DOHH2 (cell line): ENCODE measurements around the gene USP10.
A peak's percentile ranks its signal among the peaks of the same experiment; 100 is the strongest.

Source experiments
- H3F3A ChIP-seq: fragments of 200-600 bp; sonication (generic), shearing (Covaris generic); 2 replicates; pipeline ENCODE4 v1.6.0; 2016; ENCODE audit warnings: antibody characterized with exemption, mild to moderate bottlenecking; ENCODE audit not compliant: control insufficient read depth, insufficient read depth
- H3K27ac ChIP-seq: fragments of 200-600 bp; sonication (generic); 2 replicates; pipeline ENCODE4 v1.5.1; 2014; ENCODE audit warnings: low read depth, mild to moderate bottlenecking, low read length, moderate library complexity
- H3K27me3 ChIP-seq: fragments of 200-600 bp; sonication (generic); 2 replicates; pipeline ENCODE4 v1.6.1; 2014; ENCODE audit warnings: mild to moderate bottlenecking, low read length, mixed read lengths; ENCODE audit not compliant: control insufficient read depth
- H3K36me3 ChIP-seq: fragments of 200-600 bp; sonication (generic); 2 replicates; pipeline ENCODE4 v1.6.1; 2014; ENCODE audit warnings: mild to moderate bottlenecking, low read length, moderate library complexity, mixed read lengths; ENCODE audit not compliant: control insufficient read depth
- H3K4me1 ChIP-seq: fragments of 200-600 bp; sonication (generic); 2 replicates; pipeline ENCODE4 v1.6.1; 2014; ENCODE audit warnings: mild to moderate bottlenecking, low read length, mixed read lengths; ENCODE audit not compliant: control insufficient read depth
- H3K4me2 ChIP-seq: fragments of 200-600 bp; sonication (generic); 2 replicates; pipeline ENCODE4 v1.6.0; 2014; ENCODE audit warnings: mild to moderate bottlenecking, low read length, moderate library complexity
- H3K4me3 ChIP-seq: fragments of 200-600 bp; sonication (generic); 2 replicates; pipeline ENCODE4 v1.5.1; 2014; ENCODE audit warnings: mild to moderate bottlenecking, low read length, mixed read lengths
- H3K79me2 ChIP-seq: fragments of 200-600 bp; sonication (generic); 2 replicates; pipeline ENCODE4 v1.6.1; 2014; ENCODE audit warnings: mild to moderate bottlenecking, low read length, mixed read lengths; ENCODE audit not compliant: control insufficient read depth
- H3K9me2 ChIP-seq: fragments of 200-600 bp; sonication (generic); replicated peaks from 2 replicates; pipeline ENCODE4 v1.6.1; 2014; ENCODE audit warnings: mild to moderate bottlenecking, low read length, mixed read lengths; ENCODE audit not compliant: control insufficient read depth
- H3K9me3 ChIP-seq: fragments of 200-600 bp; sonication (generic); 2 replicates; pipeline ENCODE4 v1.6.1; 2014; ENCODE audit warnings: antibody characterized with exemption, low read length, mixed read lengths; ENCODE audit not compliant: control insufficient read depth, insufficient read depth
- H4K20me1 ChIP-seq: fragments of 200-600 bp; sonication (generic); 2 replicates; pipeline ENCODE4 v1.6.0; 2014; ENCODE audit warnings: low read depth, mild to moderate bottlenecking, antibody characterized with exemption, low read length, moderate library complexity; ENCODE audit not compliant: control insufficient read depth, insufficient read depth
- CTCF ChIP-seq: fragments of 200-600 bp; sonication (generic); IDR thresholded peaks from one replicate; pipeline ENCODE4 v1.5.1; 2014; ENCODE audit warnings: antibody characterized with exemption, mild to moderate bottlenecking, low read depth, low read length; ENCODE audit not compliant: poor library complexity, severe bottlenecking
- EZH2phosphoT487 ChIP-seq: fragments of 200-600 bp; sonication (generic); IDR thresholded peaks from 2 replicates; pipeline ENCODE4 v1.6.1; 2017; ENCODE audit warnings: borderline replicate concordance, mild to moderate bottlenecking, antibody characterized with exemption, low read length, moderate library complexity, mixed read lengths

The USP10 gene

GRCh38 chr16:84654238-84654637 is 45.6 kb upstream of the USP10 start:
- Histone ChIP-seq H3K4me3 (no peak overlapping the region), H3K4me1 (peaks cover 28% of the 10 kb centered on the region), H3K4me2 (no peak overlapping the region), H3K27ac (no peak overlapping the region), H3K79me2 (peaks cover 11% of the 10 kb centered on the region), H4K20me1 (peaks cover 5% of the 10 kb centered on the region), H3K9me2 (no peaks in the 10 kb centered on the region), H3K27me3 (no peaks in the 10 kb centered on the region), H3K36me3 (peaks cover 49% of the 10 kb centered on the region), H3K9me3 (no peaks in the 10 kb centered on the region), H3F3A (peaks cover 3% of the 10 kb centered on the region)
- TF ChIP-seq EZH2phosphoT487 (no peak), CTCF (no peak)

- peaks cover 3% of the 10 kb centered on the region for H3F3A ChIP-seq
- no peaks in the 10 kb centered on the region for H3K9me2 ChIP-seq
- no peaks in the 10 kb centered on the region for H3K9me3 ChIP-seq
- peaks cover 5% of the 10 kb centered on the region for H4K20me1 ChIP-seq
- H3K4me2 ChIP-seq: no peak overlapping the region
- peaks cover 23% of the 10 kb centered on the region for H3K4me1 ChIP-seq
- no peak overlapping the region for H3K27ac ChIP-seq
- peaks cover 8% of the 10 kb centered on the region for H3K79me2 ChIP-seq
- H3K4me3 ChIP-seq: no peak overlapping the region
- H3K36me3 ChIP-seq: peaks cover 56% of the 10 kb centered on the region
- no peaks in the 10 kb centered on the region for H3K27me3 ChIP-seq
- no peak for TF ChIP-seq CTCF
- TF ChIP-seq EZH2phosphoT487: no peak
Measured at GRCh38 chr16:84654998-84655397, 44.8 kb upstream of the USP10 start.

- Histone ChIP-seq H3K36me3 (peaks cover 49% of the 10 kb centered on the region), H3K27me3 (no peaks in the 10 kb centered on the region), H3F3A (no peaks in the 10 kb centered on the region; the same call in 1 of the 2 replicates), H3K4me1 (peaks cover 23% of the 10 kb centered on the region), H3K27ac (peak overlapping the region; percentile 47), H3K4me2 (peak overlapping the region; percentile 74), H3K79me2 (peaks cover 6% of the 10 kb centered on the region), H3K9me3 (no peaks in the 10 kb centered on the region), H4K20me1 (no peaks in the 10 kb centered on the region; the same call in 1 of the 2 replicates), H3K4me3 (peak overlapping the region; percentile 59), H3K9me2 (no peaks in the 10 kb centered on the region)
- no peak for TF ChIP-seq EZH2phosphoT487
- no peak for TF ChIP-seq CTCF
Measured at GRCh38 chr16:84656649-84657048, 43.2 kb upstream of the USP10 start.

- no peaks in the 10 kb centered on the region for H3K27me3 ChIP-seq
- H3K9me3 ChIP-seq: no peaks in the 10 kb centered on the region
- peaks cover 51% of the 10 kb centered on the region for H3K36me3 ChIP-seq
- H3K9me2 ChIP-seq: no peaks in the 10 kb centered on the region
- TF ChIP-seq CTCF (no peak), EZH2phosphoT487 (no peak)
- peaks cover 29% of the 10 kb centered on the region for H3K4me1 ChIP-seq
- no peak overlapping the region for H3K4me3 ChIP-seq
- H3K79me2 ChIP-seq: peaks cover 6% of the 10 kb centered on the region
- no peaks in the 10 kb centered on the region; the same call in 1 of the 2 replicates for H3F3A ChIP-seq
- peak overlapping the region; percentile 47; the same call in 1 of the 2 replicates for H3K27ac ChIP-seq
- H3K4me2 ChIP-seq: no peak overlapping the region
- no peaks in the 10 kb centered on the region; the same call in 1 of the 2 replicates for H4K20me1 ChIP-seq
Measured at GRCh38 chr16:84657229-84657837, 42.5 kb upstream of the USP10 start.
